ENCODE results near the gene ACSM5.
"Not testable (repeated sequence)": the region's sequence is repeated elsewhere in the genome, so short reads cannot be mapped to it uniquely, and the experiment has no call there.

Gene ACSM5

GRCh38 chr16:20398603-20399002 lies 10.7 kb upstream of the ACSM5 start:
- DNase-seq (ENCODE audit: low spot score), result no peak

GRCh38 chr16:20399185-20399584 lies 10.1 kb upstream of the ACSM5 start:
- no peak for DNase-seq (ENCODE audit: low spot score)

GRCh38 chr16:20401066-20401465 lies 8.3 kb upstream of the ACSM5 start:
- DNase-seq (ENCODE audit: low spot score), result no peak

GRCh38 chr16:20401475-20402016 lies 7.8 kb upstream of the ACSM5 start:
- no peak for DNase-seq (ENCODE audit: low spot score)

- no peak for DNase-seq (ENCODE audit: low spot score)
Measured at GRCh38 chr16:20402651-20403050, 6.7 kb upstream of the ACSM5 start.

DNA sequence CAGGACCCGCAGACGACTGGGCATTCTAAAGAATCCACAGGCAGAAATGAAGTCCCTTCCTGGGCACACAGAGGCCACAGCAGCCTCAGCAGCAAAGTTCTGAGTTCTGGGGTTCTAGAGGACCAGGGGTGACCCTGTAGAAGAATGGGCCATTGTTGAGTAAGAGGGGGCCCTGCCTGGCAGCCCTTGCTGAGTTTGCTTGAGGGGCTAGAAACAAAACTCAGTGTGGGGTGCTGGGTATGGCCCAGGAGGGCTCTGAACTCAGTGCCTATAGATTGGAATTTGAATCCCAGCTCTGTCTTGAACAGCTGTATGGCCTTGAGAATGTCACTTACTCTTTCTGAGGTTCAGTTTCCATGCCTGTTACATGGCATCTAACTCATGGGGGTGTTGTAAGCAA lies 4.7 kb upstream of the ACSM5 start, which contains the start of gene PDILT:
Gene PDILT, minus strand, starts transcription at position 101 of the 400 bp plus-strand sequence. CDS start 5,437 bp downstream, outside the sequence.
- no peak for DNase-seq (ENCODE audit: low spot score)

- no peak for DNase-seq (ENCODE audit: low spot score)
Measured at GRCh38 chr16:20410121-20410723, 888 bp downstream of the ACSM5 start.

GRCh38 chr16:20411055-20411454 lies 1.7 kb downstream of the ACSM5 start:
- no peak for DNase-seq (ENCODE audit: low spot score)

DNA sequence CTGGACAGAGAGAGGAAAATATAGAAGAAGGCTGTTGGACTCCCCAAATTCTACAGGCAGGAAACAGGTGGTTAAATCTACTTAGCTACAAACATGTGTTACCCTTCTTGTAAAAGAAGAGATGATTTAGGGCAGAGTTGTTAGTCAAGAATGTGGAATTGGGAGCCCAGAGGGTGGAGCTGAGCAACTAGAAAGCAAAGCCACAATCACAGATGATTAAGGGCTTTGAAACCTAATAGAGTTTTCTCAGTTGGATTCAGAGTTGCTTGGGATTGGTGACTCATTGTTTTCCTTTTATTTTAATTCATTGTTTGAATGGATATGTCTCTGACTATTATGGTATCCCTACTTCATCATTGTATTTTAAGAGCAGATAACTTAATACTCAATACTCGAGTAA lies 6.2 kb downstream of the ACSM5 start:
- DNase-seq (ENCODE audit: low spot score), result no peak

GRCh38 chr16:20419093-20419492 lies 9.8 kb downstream of the ACSM5 start:
- not testable (repeated sequence) for DNase-seq (ENCODE audit: low spot score)

GRCh38 chr16:20421748-20422147 lies 12.4 kb downstream of the ACSM5 start:
- DNase-seq (ENCODE audit: low spot score), result not testable (repeated sequence)

DNA sequence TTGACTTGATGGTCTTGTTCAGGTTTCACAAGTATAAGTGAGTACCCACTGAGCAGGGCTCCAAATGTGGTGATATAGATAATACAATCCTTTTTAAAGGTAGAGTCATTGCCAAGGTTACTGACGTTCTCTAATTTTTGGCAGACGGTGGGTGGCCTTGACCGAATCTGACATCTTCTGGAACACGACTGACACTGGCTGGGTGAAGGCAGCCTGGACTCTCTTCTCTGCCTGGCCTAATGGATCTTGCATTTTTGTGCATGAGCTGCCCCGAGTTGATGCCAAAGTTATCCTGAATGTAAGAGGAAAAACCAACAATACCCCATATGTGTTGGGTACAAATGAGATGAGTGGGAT lies 14.4 kb downstream of the ACSM5 start:
- not testable (repeated sequence) for DNase-seq (ENCODE audit: low spot score)

DNA sequence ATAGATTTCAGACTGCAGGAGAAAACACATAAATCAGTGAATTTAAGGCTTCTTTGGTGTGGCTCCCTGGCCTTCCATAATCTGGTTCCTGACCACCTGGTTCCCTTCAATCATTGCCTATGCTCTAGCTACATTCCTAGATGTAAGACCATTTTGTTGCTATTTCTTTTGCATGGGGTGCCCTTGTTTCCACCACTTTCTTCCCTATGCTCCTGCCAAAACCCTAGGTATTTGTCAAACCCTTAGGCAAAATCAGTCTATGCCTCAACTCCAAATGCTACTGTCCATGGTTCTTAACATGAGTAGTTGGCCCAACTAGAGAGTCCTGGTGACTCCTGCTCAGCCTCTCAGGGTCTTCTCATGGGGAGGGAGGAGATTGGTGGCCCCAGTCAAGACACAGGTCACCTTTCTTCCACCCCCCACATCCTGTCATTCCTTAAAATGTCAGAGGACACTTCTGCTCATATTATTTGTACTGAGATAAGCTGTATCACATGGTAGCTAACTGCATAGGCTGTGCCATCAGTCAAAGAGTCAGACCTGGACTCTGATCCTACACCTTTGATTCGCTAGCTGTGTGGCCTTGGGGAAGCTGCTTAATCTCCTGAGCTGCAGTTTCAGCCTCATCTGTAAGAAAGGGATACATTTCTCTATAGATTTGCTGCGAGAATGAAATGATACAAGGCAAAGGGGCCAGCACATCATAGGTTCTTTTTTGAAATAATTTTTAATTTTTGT lies 15.0 kb downstream of the ACSM5 start:
- DNase-seq (ENCODE audit: low spot score), result no peak

- DNase-seq (ENCODE audit: low spot score), result not testable (repeated sequence)
Measured at GRCh38 chr16:20427401-20427797, 18.1 kb downstream of the ACSM5 start.

- not testable (repeated sequence) for DNase-seq (ENCODE audit: low spot score)
Measured at GRCh38 chr16:20429499-20429898, 20.2 kb downstream of the ACSM5 start.

DNA sequence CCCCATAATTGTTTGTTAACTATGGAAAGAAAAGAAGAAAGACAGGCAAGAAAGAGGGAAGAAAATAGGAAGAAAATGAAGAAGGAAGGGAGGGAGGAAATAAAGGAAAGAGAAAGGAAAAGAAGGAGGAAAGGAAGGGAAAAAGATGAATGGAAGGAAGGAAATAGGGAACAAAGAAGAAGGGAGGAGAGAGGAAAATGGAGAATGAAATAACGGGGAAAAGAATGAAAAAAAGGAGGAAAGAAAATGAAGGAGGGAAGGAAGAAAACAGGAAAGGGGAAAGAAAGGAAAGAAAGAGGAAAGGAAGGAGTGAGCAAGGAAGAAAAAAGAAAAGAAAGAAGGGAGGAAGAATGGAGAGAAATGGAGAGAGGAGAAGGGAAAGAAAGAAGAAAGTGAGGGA lies 21.1 kb downstream of the ACSM5 start:
- not testable (repeated sequence) for DNase-seq (ENCODE audit: low spot score)

- DNase-seq (ENCODE audit: low spot score), result no peak
Measured at GRCh38 chr16:20430948-20431347, 21.6 kb downstream of the ACSM5 start.

DNA sequence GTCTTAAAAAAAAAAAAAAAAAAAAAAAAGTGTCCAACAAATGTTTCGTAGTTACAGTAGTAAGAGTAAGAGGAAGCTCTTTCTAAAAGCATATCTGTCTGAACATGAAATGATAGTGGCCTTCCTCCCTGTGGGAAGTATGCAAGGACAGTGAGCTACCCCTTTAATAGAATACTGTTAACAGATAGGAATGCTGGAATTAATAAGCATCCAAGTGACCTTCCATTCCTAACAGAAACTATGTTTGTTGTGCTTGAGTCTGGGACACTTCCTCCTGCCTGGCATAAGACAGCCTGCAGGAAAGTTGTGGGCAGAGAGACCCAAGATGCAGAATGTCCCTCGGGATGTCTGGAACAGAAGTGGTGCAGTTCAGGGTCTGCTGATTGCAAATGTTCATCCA lies 29.6 kb downstream of the ACSM5 start:
- DNase-seq (ENCODE audit: low spot score), result not testable (repeated sequence)

- DNase-seq (ENCODE audit: low spot score), result not testable (repeated sequence)
Measured at GRCh38 chr16:20439820-20440231, 30.5 kb downstream of the ACSM5 start.

DNA sequence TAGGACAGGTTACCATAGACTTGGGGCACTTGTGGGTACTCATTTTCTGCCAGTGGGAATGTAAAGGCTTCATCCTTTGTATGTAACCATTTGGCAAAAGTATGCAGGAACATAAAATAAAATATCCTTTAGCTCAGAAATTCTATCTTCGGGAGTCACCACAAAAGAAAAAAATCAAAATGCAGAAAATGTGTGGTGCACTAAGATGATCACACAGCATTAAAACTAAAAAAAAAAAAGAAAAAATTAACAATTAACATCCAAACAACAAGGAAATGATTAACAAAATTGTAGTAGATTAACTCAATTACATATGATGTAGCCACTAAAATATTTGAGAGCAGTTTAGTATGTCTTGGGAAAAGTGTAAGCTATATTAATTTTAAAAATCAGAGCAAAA lies 31.4 kb downstream of the ACSM5 start:
- DNase-seq (ENCODE audit: low spot score), result not testable (repeated sequence)

DNA sequence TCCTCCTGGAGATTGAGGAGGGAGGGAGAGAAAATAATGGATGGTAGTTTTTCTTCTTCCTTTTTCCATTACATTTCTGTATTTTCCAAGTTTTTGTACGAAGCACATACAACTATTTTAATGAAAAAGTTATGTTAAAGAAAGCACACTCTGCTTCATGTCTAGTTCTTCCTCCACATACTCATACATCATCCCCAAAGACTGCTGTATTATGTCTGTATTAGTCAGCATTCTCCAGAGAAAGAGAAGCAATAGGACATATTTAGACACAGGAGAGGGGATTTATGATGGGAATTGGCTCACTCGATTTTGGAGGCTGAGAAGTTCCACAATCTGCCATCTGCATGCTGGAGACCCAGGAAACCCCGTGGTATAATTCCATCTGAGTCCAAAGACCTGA lies 31.9 kb downstream of the ACSM5 start:
- no peak for DNase-seq (ENCODE audit: low spot score)

DNA sequence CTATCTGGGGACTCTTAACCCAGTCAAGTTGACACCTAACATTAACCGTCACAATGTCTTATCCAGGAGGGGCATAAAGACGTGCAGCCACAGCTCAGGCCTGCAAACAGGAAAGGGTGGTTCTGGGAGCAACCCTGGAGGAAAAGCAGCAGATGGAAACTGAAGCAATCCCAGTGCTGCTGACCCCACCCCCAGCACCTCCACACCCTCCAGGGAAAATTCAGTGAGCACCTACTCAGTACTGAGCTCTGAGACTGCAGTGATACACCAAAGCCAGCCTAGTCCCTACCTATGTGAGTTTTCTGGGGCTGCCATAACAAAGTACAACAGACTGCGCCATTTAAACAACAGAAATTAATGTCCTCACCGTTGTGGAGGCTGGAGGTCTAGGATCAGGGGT lies 32.5 kb downstream of the ACSM5 start:
- not testable (repeated sequence) for DNase-seq (ENCODE audit: low spot score)

DNA sequence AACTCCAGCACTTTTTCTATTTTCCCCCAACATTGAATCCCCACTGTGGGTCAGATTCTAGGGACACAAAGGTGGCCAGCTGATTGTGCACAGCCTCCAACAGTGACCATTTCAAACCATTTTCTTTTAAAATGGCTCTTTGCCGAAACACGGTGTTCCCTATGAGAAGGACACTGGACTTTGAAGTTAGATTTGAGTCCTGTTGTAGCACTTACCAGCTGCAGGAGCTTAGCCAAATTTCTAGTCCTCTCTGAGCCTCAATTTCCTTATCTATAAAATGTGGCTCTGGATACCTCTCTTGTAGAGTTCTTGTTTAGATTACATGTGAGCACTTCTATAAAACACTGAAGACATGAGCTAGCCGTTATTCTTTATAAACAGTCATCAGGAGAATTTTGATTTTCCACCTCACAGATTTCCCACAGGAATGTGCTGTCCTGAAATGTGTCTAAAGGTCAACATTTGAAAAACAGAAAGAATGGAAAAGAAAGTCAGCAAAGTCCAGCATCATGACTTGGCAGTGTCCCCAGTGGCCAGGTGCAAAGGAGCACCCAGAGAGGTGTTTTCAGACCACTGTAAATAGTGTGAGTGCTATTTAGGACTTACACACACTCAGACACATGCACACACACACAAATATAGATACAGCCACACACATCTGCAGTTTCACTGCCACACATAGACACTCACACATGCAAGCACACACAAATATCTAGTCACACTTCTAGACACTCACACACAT lies 37.5 kb downstream of the ACSM5 start:
- not testable (repeated sequence) for DNase-seq (ENCODE audit: low spot score)

Data from CD4-positive, alpha-beta T cell treated with Interleukin-2 at 100 ng/mL for 4 hours (primary cell).